RWPE1 (cell line): ENCODE results near the gene LYZL4.

ENCODE experiments used
- CTCF ChIA-PET: fragments of 350-600 bp; sonication (Branson Sonifier 250); formaldehyde crosslinking; extraction: SDS; loops from one replicate; lab custom pipeline; 2021; lab: Yijun Ruan, JAX
- POLR2A ChIA-PET: fragments of 400-600 bp; formaldehyde crosslinking; extraction: SDS; loops from one replicate; lab custom pipeline; 2020; ENCODE audit warnings: antibody characterized with exemption; ENCODE audit not compliant: low non-redundant PET; lab: Yijun Ruan, JAX
- DNase-seq: peaks from one replicate; pipeline ENCODE4 v3.0.0; 2012; ENCODE audit warnings: low spot score
- H3K27ac ChIP-seq: fragments of 450-650 bp; 2 replicates; pipeline ENCODE4 v1.5.1; 2017
- CTCF ChIP-seq: fragments of 450-650 bp; conservative IDR thresholded peaks from 2 replicates; pipeline ENCODE4 v1.5.1; 2017; ENCODE audit warnings: low read depth, mild to moderate bottlenecking

LYZL4 gene

GRCh38 chr3:42351207-42351606, 59.2 kb downstream of the LYZL4 start:
- no peak for DNase-seq
- CTCF ChIA-PET: no interaction called here
- H3K27ac ChIP-seq: no peak overlapping the region
- POLR2A ChIA-PET: no interaction called here
- no peak for TF ChIP-seq CTCF

GRCh38 chr3:42349765-42350594, 60.4 kb downstream of the LYZL4 start:
- ChIA-PET POLR2A (no interaction called here), CTCF (interaction anchor here (0.9 kb wide), 1 partner anchor 1361 kb away, joined by 4 read pairs; no protein-coding TSS in a partner anchor)
- DNase-seq: no peak
- no peak overlapping the region for H3K27ac ChIP-seq
- TF ChIP-seq CTCF: no peak

GRCh38 chr3:42347928-42348327, 62.5 kb downstream of the LYZL4 start:
- ChIA-PET POLR2A (no interaction called here), CTCF (no interaction called here)
- no peak for TF ChIP-seq CTCF
- no peak overlapping the region for H3K27ac ChIP-seq
- DNase-seq: no peak
